K562 (cell line): Measurements from ENCODE around the gene CORO1A.

Experiments
- HLTF ChIP-seq: fragments of 450-650 bp; IDR thresholded peaks from 2 replicates; pipeline ENCODE4 v1.6.1; 2016
- ZEB2 ChIP-seq: fragments of 450-650 bp; IDR thresholded peaks from 2 replicates; pipeline ENCODE4 v1.6.1; 2016
- ZNF644 ChIP-seq: fragments of 200-800 bp; sonication (Bioruptor generic); IDR thresholded peaks from 2 replicates; pipeline ENCODE4 v1.6.1; 2016; ENCODE audit warnings: low read depth, missing genetic modification characterization, missing compliant biosample characterization

DNA sequence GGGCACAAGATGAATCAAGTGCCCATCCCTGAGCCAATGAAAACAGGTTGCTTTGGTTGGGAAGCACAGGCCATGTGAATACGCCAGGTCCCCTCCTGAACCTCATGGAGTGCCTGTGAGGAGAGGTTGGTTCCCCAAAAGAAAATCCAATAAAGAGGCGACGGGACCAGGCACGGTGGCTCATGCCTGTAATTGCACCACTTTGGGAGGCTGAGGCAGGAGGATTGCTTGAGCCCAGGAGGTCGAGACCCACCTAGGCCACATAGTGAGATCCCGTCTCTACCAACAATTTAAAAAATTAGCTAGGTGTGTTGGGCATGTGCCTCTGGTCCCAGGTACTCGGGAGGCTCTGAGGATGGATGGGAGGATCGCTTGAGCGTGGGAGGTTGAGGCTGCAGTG, 3.5 kb upstream of the CORO1A start:
- TF ChIP-seq ZNF644 (tag) = no peak
- no peak for TF ChIP-seq ZEB2
- TF ChIP-seq HLTF = no peak
